SK-N-SH (cell line): ENCODE data around the gene PCBP3. TPM values are rescaled to one million over a fixed set of nuclear protein-coding genes. Genes with fewer than 3 reads are reported as not detected.

Experiments
- CTCF ChIA-PET: fragments of 300-600, 350-600 bp; formaldehyde crosslinking; extraction: SDS; loops from one replicate; lab custom pipeline; 2021; lab: Yijun Ruan, JAX
- POLR2A ChIA-PET: fragments of 350-600 bp; sonication (Branson Sonifier 250); formaldehyde crosslinking; extraction: SDS; loops from one replicate; lab custom pipeline; 2020; ENCODE audit warnings: antibody characterized with exemption, inconsistent platforms; lab: Yijun Ruan, JAX
- DNase-seq: peaks from one replicate; pipeline ENCODE4 v3.0.0; 2012
- H2AFZ ChIP-seq: fragments of 200-600 bp; sonication (generic); 2 replicates; pipeline ENCODE4 v1.8.1; 2016; ENCODE audit warnings: antibody characterized with exemption, mild to moderate bottlenecking, low read depth
- H3F3A ChIP-seq: fragments of 200-600 bp; sonication (generic); replicated peaks from 2 replicates; pipeline ENCODE3; 2016; ENCODE audit warnings: antibody characterized with exemption, mild to moderate bottlenecking; ENCODE audit not compliant: insufficient read depth
- H3K27ac ChIP-seq, 2 experiments: fragments of 200-500 bp in 1 of 2; fragments of 200-600 bp in 1 of 2; sonication (Bioruptor generic) in 1 of 2; sonication (generic), shearing (Covaris generic) in 1 of 2; 2 replicates each; pipeline versions ENCODE4 v1.5.1 to v1.6.1; 2014 to 2016; ENCODE audit warnings: low read depth in 2 of 2, inconsistent platforms in 1 of 2, low read length in 1 of 2, mild to moderate bottlenecking in 1 of 2, mixed read lengths in 1 of 2
- H3K27me3 ChIP-seq: fragments of 200-600 bp; sonication (generic), shearing (Covaris generic); 2 replicates; pipeline ENCODE4 v1.6.1; 2016; ENCODE audit warnings: mixed run types; ENCODE audit not compliant: insufficient read depth
- H3K36me3 ChIP-seq, 2 experiments: fragments of 200-500 bp in 1 of 2; fragments of 200-600 bp in 1 of 2; sonication (Bioruptor generic) in 1 of 2; sonication (generic) in 1 of 2; replicated peaks in 1 of 2; 2 replicates each; pipeline versions ENCODE3 to v1.5.1; 2014 to 2016; ENCODE audit warnings: low read length in 1 of 2, mild to moderate bottlenecking in 1 of 2; ENCODE audit not compliant: insufficient read depth in 2 of 2, control insufficient read depth in 1 of 2
- H3K4me1 ChIP-seq, 2 experiments: fragments of 200-500 bp in 1 of 2; fragments of 200-600 bp in 1 of 2; sonication (Bioruptor generic) in 1 of 2; sonication (generic), shearing (Covaris generic) in 1 of 2; 2 replicates each; pipeline versions ENCODE4 v1.5.1 to v1.6.1; 2014 to 2016; ENCODE audit warnings: low read depth in 1 of 2, low read length in 1 of 2, mixed run types in 1 of 2; ENCODE audit not compliant: insufficient read depth in 2 of 2, control insufficient read depth in 1 of 2
- H3K4me2 ChIP-seq: fragments of 200-600 bp; sonication (generic), shearing (Covaris generic); 2 replicates; pipeline ENCODE4 v1.6.1; 2017; ENCODE audit warnings: mixed run types
- H3K4me3 ChIP-seq, 2 experiments: fragments of 200-500 bp in 1 of 2; fragments of 200-600 bp in 1 of 2; sonication (Bioruptor generic) in 1 of 2; sonication (generic), shearing (Covaris generic) in 1 of 2; 2 replicates each; pipeline versions ENCODE4 v1.5.1 to v1.8.1; 2014 to 2016; ENCODE audit warnings: low read depth in 2 of 2, inconsistent platforms in 1 of 2, low read length in 1 of 2, mild to moderate bottlenecking in 1 of 2, mixed read lengths in 1 of 2, moderate library complexity in 1 of 2
- H3K79me2 ChIP-seq: fragments of 200-600 bp; sonication (generic); 2 replicates; pipeline ENCODE4 v1.8.1; 2017; ENCODE audit warnings: mild to moderate bottlenecking; ENCODE audit not compliant: insufficient read depth
- H3K9ac ChIP-seq: fragments of 200-600 bp; sonication (generic); 2 replicates; pipeline ENCODE4 v1.6.1; 2017; ENCODE audit warnings: mixed run types
- H3K9me2 ChIP-seq: fragments of 200-600 bp; sonication (generic); 2 replicates; pipeline ENCODE4 v1.6.1; 2017; ENCODE audit warnings: mixed run types
- H3K9me3 ChIP-seq: fragments of 200-600 bp; sonication (generic); 2 replicates; pipeline ENCODE4 v1.6.1; 2017; ENCODE audit warnings: mixed run types, mild to moderate bottlenecking, moderate library complexity
- H4K20me1 ChIP-seq: fragments of 200-600 bp; sonication (generic); 2 replicates; pipeline ENCODE4 v1.6.1; 2017; ENCODE audit warnings: mild to moderate bottlenecking, mixed run types; ENCODE audit not compliant: insufficient read depth
- CHD2 ChIP-seq: fragments of 150-350 bp; IDR thresholded peaks from 2 replicates; pipeline ENCODE4 v1.6.1; 2018; ENCODE audit warnings: low read length; ENCODE audit not compliant: partially characterized antibody
- GABPA ChIP-seq: IDR thresholded peaks from 2 replicates; pipeline ENCODE4 v1.4.0; 2012; ENCODE audit warnings: low read depth, mild to moderate bottlenecking
- IRF3 ChIP-seq: fragments of 150-350 bp; IDR thresholded peaks from 2 replicates; pipeline ENCODE4 v1.6.1; 2016; ENCODE audit warnings: mild to moderate bottlenecking, low read depth, low read length
- MEF2A ChIP-seq: IDR thresholded peaks from 2 replicates; pipeline ENCODE4 v1.4.0; 2012; ENCODE audit warnings: low read depth, borderline replicate concordance
- POLR2AphosphoS5 ChIP-seq: IDR thresholded peaks from 2 replicates; pipeline ENCODE4 v1.6.1; 2012; ENCODE audit warnings: low read depth, low read length
- REST ChIP-seq: IDR thresholded peaks from 2 replicates; pipeline ENCODE4 v1.6.1; 2012; ENCODE audit warnings: mild to moderate bottlenecking, low read depth, low read length, moderate library complexity
- RXRA ChIP-seq: IDR thresholded peaks from 2 replicates; pipeline ENCODE4 v1.4.0; 2012; ENCODE audit warnings: low read depth, mild to moderate bottlenecking, borderline replicate concordance
- SMC3 ChIP-seq: IDR thresholded peaks from 2 replicates; pipeline ENCODE4 v1.6.1; 2012; ENCODE audit warnings: low read depth, low read length, improper control_type of control experiment
- TAF1 ChIP-seq: IDR thresholded peaks from 2 replicates; pipeline ENCODE4 v1.6.1; 2012; ENCODE audit warnings: low read depth, mild to moderate bottlenecking, low read length, moderate library complexity, borderline replicate concordance
- USF1 ChIP-seq: IDR thresholded peaks from 2 replicates; pipeline ENCODE4 v1.4.0; 2012; ENCODE audit warnings: low read depth, borderline replicate concordance
- WGBS: methylation state at CpG from one replicate; pipeline ENCODE4 v1.1.6; 2017; ENCODE audit warnings: low lambda C conversion rate; 5-methylcytosine and 5-hydroxymethylcytosine counted together
- polyA plus RNA-seq, 3 experiments: library from polyadenylated mRNA; depleted of rRNA; stranded (reverse); fragments of >200 nt; gene quantifications; 2 replicates each; pipeline ENCODE4 v1.2.3, GENCODE V29; 2012

Gene PCBP3
- polyA plus RNA-seq, 1 of the 3 experiments (the other 2 are of a cell fraction): 9.5 TPM

DNA sequence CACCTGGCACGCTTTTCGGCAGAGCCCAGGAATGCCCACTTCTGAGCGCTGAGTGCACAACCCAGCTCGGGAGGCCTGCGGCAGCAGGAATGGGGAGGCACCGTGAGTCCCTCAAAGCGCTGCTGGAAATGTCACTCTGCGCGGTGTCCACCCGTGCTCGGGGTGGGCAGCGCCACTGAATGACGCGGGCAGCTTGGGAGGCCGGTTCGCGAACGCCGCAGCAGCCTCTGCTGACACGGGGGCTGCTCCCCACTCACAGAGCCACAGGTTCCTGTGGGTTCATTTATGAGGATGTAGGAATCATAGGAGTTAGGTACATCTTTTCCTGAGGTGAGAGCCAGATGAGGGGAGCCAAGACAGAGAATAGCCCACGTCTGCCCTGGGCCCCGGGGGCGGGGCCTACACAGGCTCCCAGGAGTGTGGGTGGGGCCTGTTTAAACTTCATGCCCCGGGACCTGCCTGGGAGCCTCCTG lies 191.3 kb downstream of the PCBP3 start:
- Histone ChIP-seq H3K9ac (no peak overlapping the region), H4K20me1 (no peaks in the 10 kb centered on the region), H3F3A (no peaks in the 10 kb centered on the region), H3K4me1 (peaks cover 0 to 54% of the 10 kb centered on the region in 2 experiments; a peak in 1 of 4 replicates), H3K36me3 (no peaks in the 10 kb centered on the region), H2AFZ (no peak overlapping the region), H3K9me3 (no peaks in the 10 kb centered on the region)
- DNase-seq: no peak
- whole genome bisulfite sequencing: 63% methylated on average over 4 of the region's 24 CpGs
- TF ChIP-seq POLR2AphosphoS5: no peak
- TF ChIP-seq RXRA: no peak
- TF ChIP-seq IRF3: no peak
- TF ChIP-seq REST: no peak
- no peak for TF ChIP-seq GABPA
- no peak for TF ChIP-seq CHD2
- TF ChIP-seq TAF1: no peak
- no peak for TF ChIP-seq USF1
- TF ChIP-seq MEF2A: no peak
- TF ChIP-seq SMC3: no peak
- TF ChIP-seq, all 33 proteins: peak for 0
- Histone ChIP-seq H3K27ac (no peak overlapping the region; a peak in 1 of 4 replicates), H3K4me3 (no peak overlapping the region), H3K79me2 (no peaks in the 10 kb centered on the region), H3K4me2 (no peak overlapping the region), H3K27me3 (no peaks in the 10 kb centered on the region), H3K9me2 (no peaks in the 10 kb centered on the region)
- ChIA-PET POLR2A (interaction anchor here (1.3 kb wide), 1 partner anchor 59 kb away, joined by 5 read pairs; no protein-coding TSS in a partner anchor), CTCF (interaction anchor here (1.8 to 2.2 kb wide), 2 partner anchors 13 to 88 kb away, joined by 6 to 7 read pairs; no protein-coding TSS in a partner anchor)
